Peyer's patch (tissue), 4 donors: Measurements from ENCODE around the gene CDC23. TPM values are rescaled to one million over a fixed set of nuclear protein-coding genes. Genes with fewer than 3 reads are reported as not detected.

Source experiments
- DNase-seq, 3 donors: peaks; one replicate each; pipeline ENCODE4 v3.0.0-alpha.2; 2017 to 2019
- H3K27ac ChIP-seq, 4 donors: fragments of 200-600 bp; sonication (generic); one replicate each; pipeline ENCODE4 v1.5.1; 2016 to 2019
- H3K27me3 ChIP-seq, 2 donors: fragments of 200-600 bp; sonication (generic); one replicate each; pipeline ENCODE4 v1.5.1; 2019
- H3K36me3 ChIP-seq, 3 donors: fragments of 200-600 bp; sonication (generic); one replicate each; pipeline ENCODE4 v1.5.1; 2016 to 2019
- H3K4me1 ChIP-seq, 4 donors: fragments of 200-600 bp; sonication (generic); one replicate each; pipeline ENCODE4 v1.5.1; 2016 to 2019
- H3K4me3 ChIP-seq, 4 donors: fragments of 200-600 bp; sonication (generic); 1 replicate in 3 of 4; 2 replicates in 1 of 4; pipeline ENCODE4 v1.5.1; 2016 to 2019; ENCODE audit warnings: mild to moderate bottlenecking in 1 of 4
- H3K9me3 ChIP-seq, 4 donors: fragments of 200-600 bp; sonication (generic); one replicate each; pipeline ENCODE4 v1.5.1; 2016 to 2019; ENCODE audit warnings: mild to moderate bottlenecking in 1 of 4
- CTCF ChIP-seq, 6 experiments: fragments of 450-650 bp in 4 of 6; fragments of 200-600 bp in 2 of 6; sonication (generic) in 1 of 6; IDR thresholded peaks; one replicate each; pipeline ENCODE4 v1.5.1; 2017 to 2019; ENCODE audit warnings: antibody characterized with exemption in 6 of 6, mild to moderate bottlenecking in 3 of 6, moderate library complexity in 1 of 6
- POLR2A ChIP-seq, 2 donors: fragments of 450-650 bp; IDR thresholded peaks; one replicate each; pipeline ENCODE4 v1.5.1; 2017; ENCODE audit warnings: antibody characterized with exemption in 2 of 2, mild to moderate bottlenecking in 2 of 2, moderate library complexity in 2 of 2
- total RNA-seq, 4 donors: library from RNA; depleted of rRNA; stranded (reverse); fragments of >200 nt; gene quantifications; one replicate each; pipeline ENCODE4 v1.1.0, GENCODE V29; 2016

CDC23 gene
- total RNA-seq, 4 donors from 2014 or later, result 9.3 to 24.8 (median 10.6) TPM

- Histone ChIP-seq H3K4me3 (no peak overlapping the region), H3K4me1 (peaks cover 0 to 9% (median 0%) of the 10 kb centered on the region in 4 donors), H3K27me3 (peaks cover 0 to 9% of the 10 kb centered on the region in 2 donors), H3K27ac (no peak overlapping the region), H3K36me3 (no peaks in the 10 kb centered on the region), H3K9me3 (no peaks in the 10 kb centered on the region)
- DNase-seq, result no peak
- TF ChIP-seq CTCF (IDR thresholded peaks at IDR 0.05) (no peak), POLR2A (IDR thresholded peaks at IDR 0.05) (no peak)
These were observed 27.7 kb upstream of the CDC23 start for GRCh38 chr5:138240650-138241385.

- peaks cover 0 to 9% (median 0%) of the 10 kb centered on the region in 4 donors for H3K4me1 ChIP-seq
- no peak for TF ChIP-seq POLR2A (IDR thresholded peaks at IDR 0.05)
- no peak for TF ChIP-seq CTCF (IDR thresholded peaks at IDR 0.05)
- H3K27ac ChIP-seq, result no peak overlapping the region
- no peak overlapping the region for H3K4me3 ChIP-seq
- H3K9me3 ChIP-seq, result no peaks in the 10 kb centered on the region
- DNase-seq, result no peak
- peaks cover 0 to 9% of the 10 kb centered on the region in 2 donors for H3K27me3 ChIP-seq
- no peaks in the 10 kb centered on the region for H3K36me3 ChIP-seq
These were observed 24.9 kb upstream of the CDC23 start for GRCh38 chr5:138238034-138238433.

DNA sequence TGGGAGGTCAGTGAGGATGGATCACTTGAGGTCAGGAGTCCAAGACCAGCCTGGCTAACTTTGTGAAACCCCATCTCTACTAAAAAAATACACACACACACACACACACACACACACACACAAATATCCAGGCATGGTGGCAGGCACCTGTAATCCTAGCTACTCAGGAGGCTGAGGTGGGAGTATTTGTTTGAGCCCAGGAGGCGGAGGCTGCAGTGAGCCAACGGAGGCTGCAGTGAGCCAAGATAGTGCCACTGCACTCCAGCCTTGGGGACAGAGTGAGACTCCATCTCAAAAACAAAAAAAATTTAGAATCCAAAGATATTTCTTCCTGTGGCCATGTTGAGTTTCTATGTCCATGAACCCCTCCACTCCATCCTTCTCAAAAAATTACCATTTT, 21.5 kb upstream of the CDC23 start:
- Histone ChIP-seq H3K36me3 (no peaks in the 10 kb centered on the region), H3K27ac (no peak overlapping the region), H3K4me1 (no peaks in the 10 kb centered on the region), H3K27me3 (no peaks in the 10 kb centered on the region), H3K9me3 (no peaks in the 10 kb centered on the region), H3K4me3 (no peak overlapping the region)
- TF ChIP-seq CTCF (IDR thresholded peaks at IDR 0.05) (no peak), POLR2A (IDR thresholded peaks at IDR 0.05) (no peak)
- DNase-seq, result no peak

DNA sequence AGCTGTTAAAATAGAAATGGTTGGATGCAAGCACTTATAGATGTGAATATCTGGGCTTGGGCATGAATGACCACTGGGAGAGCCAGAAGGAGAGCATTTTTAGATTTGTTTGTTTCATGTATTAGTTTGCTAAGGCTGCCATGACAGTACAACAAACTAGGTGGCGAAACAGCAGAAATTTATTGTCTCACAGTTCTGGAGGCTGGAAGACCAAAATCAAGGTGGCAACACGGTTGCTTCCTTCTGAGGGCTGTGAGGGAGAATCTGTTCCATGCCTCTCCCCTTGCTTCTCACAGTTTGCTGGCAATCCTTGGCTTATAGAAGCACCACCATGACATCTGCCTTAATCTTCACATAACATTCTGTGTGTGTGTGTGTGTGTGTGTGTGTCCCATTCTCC, 20.2 kb upstream of the CDC23 start:
- no peak for DNase-seq
- Histone ChIP-seq H3K36me3 (no peaks in the 10 kb centered on the region), H3K4me3 (no peak overlapping the region), H3K27me3 (no peaks in the 10 kb centered on the region), H3K4me1 (no peaks in the 10 kb centered on the region), H3K9me3 (no peaks in the 10 kb centered on the region), H3K27ac (no peak overlapping the region)
- TF ChIP-seq POLR2A (IDR thresholded peaks at IDR 0.05) (no peak), CTCF (IDR thresholded peaks at IDR 0.05) (no peak)

DNA sequence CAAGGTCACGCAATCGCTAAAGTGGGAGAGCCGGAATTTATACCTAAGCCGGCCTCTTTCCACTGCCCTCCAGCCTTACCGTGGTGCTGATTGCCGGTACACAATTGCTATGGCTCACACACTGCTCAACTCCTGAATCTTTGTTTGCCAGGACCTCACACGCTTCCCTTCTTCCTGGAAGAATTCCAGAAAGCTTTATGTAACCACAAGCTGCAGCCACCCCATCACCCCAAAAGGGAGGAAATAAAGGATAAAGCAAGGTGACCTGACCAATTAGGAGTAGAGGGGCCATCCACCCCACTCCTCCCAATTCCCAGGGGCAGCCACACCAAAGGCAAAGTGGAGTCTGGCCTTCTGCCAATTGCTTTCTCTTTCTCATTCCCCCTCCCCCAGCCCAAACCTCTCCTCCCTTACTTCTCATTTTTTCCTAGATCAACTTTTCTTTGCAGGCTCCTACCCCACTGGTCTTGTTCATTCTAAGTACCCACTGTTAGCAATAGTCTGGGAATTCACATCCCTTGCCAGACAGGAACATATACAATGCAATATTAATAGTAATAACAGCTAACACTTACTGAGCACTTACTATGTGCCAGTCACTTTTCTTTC, 18.0 kb upstream of the CDC23 start:
- TF ChIP-seq CTCF (IDR thresholded peaks at IDR 0.05), result no peak
- no peak for TF ChIP-seq POLR2A (IDR thresholded peaks at IDR 0.05)
- peaks cover 0 to 6% (median 0%) of the 10 kb centered on the region in 4 donors for H3K9me3 ChIP-seq
- H3K27me3 ChIP-seq, result no peaks in the 10 kb centered on the region
- H3K4me3 ChIP-seq, result no peak overlapping the region
- no peaks in the 10 kb centered on the region for H3K36me3 ChIP-seq
- H3K27ac ChIP-seq, result no peak overlapping the region
- no peaks in the 10 kb centered on the region for H3K4me1 ChIP-seq
- no peak for DNase-seq
